GM18870 (cell line): Measurements from ENCODE around the gene MTFMT.
A peak's percentile ranks its signal among the peaks of the same experiment; 100 is the strongest.
"Not testable (repeated sequence)": the region's sequence is repeated elsewhere in the genome, so short reads cannot be mapped to it uniquely, and the experiment has no call there.

Source experiments
- ATAC-seq: cut with Tn5 transposase; IDR thresholded peaks from one replicate; pipeline ENCODE4 v1.9.1; 2021; ENCODE audit warnings: moderate library complexity; ENCODE audit not compliant: unreplicated experiment

The MTFMT gene

DNA sequence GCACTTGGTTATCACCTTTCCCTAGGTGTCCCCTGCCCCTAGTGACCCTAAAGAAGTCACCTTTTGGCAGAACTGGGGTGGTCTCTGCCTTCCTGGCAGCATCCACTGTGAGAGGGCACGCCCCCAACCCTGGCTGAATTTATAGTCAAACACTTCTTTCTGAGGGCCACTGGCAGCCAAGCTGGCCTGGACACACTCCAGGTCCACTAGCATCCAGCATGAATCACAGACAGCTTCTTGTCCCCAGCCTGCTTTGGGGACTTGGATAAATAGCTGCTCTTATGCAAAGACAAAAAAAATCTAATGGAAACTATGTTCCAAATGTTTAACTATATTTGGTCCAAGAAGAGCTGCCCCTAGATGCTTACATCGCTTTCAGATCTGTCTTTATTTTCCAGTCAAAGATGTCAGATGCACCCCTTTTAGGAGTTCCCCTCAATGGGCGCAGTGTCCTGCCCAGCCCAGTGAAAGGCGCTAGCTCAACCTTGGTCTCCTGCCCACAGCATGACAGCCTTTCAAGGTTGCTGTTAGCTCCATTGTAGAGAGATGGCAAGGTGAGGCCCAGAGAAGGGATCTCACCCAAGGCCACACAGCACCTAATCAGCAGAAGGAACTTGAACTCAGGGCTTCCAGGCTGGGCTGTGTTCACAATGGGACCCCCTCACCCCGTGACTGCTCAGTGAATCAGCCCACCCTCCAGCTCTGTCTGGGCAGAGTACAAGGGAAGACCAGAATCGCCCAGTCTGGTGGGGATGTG lies 31.4 kb upstream of the MTFMT start:
- ATAC-seq: no peak

DNA sequence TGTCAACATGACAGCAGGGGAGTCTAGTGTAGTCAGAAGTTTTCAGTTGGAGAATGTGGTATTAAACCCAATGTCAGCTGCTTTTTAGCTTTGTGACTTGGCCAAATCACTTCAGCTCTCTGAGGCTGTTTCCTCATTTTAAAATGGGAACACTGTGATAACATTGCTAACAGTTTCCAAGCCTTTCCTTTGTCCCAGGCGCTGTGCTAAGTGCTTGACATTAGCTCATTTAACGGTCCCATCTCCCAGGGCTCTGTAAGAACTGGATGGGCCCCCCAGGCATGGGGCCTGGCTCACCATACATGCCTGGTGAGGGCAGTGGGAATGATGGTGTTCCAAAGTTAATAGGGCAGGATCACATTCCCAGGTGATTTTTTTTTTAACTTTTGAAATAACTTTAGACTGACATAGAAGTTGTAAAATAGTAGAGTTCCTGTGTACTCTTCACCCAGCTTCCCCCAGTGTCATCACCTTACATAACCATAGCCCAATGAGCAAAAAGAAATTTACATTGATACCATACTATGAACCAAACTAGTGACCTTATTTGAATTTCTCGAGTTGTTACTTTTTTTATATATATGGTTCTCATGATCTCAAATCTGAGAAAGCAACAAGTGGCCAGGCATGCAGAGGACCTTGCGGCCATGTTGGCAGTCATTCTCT lies 30.6 kb upstream of the MTFMT start:
- no peak for ATAC-seq

DNA sequence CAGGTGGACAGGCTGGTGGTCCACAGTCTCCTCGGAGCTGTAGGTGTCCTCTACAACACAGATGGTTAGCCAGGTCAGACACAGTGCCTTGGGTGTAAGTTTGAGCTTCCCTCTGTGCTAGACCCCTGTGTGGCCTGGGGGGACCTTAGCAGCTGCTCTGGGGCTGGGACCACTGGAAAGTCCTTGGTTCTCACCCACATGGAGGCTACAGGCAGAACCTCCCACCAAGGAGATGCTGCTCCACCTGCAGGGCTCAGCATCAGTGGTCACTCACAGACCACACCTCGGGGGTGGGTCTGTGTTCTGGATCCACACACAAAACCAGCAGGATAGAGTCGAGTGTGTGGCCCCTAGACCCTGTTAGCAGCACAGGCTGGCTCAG lies 29.9 kb upstream of the MTFMT start:
- ATAC-seq: no peak

DNA sequence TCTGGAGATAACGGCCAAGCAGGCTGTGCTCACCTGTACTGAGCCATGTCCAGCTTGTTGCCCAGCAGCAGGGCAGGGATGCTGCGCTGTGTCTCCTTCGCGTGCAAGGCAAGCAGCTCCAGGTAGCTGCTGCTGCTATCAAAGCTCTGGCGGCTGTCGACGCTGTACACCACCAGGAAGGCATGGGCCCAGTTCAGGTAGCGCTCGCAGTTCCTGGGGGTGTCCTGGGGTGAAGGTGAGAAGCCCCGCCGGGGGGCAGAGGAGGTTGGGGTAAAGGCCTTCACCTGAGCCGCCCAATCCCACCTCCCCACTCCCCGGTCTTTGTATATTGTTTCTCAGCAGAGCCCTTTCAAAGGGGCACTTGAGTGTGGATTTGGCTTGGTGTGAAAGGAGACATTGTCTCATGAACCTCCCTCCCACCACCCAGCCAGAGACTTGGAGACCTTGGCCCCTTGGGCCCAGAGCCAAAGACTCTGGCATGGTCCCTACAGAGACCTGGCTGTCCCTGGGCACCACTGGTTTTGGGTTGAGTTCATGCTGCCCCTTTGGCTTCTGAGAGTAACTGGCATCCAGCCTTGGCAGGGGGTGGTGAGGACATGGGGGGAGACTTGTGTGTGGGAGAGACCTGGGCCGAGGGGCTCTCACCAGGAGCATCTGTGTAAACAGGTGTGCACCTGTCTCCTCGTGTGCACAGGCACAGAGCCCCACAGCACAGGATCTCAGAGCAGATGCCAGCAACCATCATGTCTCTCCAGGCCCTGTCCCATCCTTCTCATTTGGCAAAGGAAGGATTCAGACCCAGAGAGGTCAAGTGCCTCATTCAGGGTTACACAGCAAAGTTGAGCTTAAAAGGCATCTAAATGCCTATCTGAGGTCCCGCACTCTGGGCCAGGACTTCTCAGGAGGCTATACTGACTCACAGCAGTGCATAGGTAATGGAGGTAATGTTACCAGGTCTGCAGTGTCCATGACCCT lies 29.2 kb upstream of the MTFMT start:
- no peak for ATAC-seq

DNA sequence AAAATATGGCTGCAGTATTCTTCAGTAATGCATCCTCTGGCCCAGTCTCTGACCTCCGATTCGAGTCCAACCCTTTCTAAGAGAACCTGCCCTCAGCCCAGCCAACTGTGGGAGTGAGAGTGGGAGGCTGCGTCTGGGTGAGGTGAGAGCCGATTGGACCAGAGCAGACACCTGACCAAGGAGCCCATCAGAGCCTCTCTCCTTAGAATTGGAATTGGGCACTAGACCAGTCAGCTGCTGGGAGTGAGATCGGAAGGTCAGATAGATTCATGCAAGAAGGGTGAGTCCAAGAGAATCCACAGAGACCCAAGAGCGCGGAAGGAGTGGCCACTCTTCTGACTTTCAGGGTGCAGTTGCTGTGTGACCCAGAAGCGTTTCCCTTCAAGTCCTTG lies 28.1 kb upstream of the MTFMT start:
- ATAC-seq: no peak

DNA sequence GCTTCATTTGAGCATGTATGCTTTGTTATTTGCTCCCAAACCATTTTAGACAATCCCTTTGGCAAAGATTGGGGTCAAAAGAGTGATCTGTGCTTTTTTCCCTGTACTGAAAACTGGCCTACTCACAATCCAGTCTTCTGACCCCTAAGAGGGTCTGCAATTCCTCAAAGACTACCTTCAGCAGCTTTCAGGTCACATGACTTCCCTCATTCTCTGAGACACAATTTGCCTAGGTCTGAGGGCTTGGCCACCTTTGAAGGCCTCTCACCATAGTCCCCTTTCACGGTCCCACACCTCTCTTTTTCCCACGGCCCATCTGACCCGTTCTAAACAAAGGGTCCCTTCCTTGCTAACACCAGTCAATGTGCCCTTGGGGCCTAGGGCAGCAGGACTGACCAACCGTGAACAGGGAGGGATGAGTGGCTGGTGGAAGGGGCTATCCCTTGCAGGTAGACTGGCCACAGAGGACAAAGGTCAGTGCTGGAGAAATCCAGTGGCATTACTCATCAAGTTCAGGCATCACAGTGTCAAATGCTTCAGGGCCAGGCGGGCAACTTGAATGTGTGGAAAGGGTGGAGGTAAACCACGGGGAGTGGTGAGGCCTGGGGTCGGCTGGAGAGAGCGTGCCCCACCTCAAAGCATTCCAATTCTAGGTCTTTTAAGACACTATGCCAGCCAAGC lies 27.6 kb upstream of the MTFMT start:
- ATAC-seq: no peak

DNA sequence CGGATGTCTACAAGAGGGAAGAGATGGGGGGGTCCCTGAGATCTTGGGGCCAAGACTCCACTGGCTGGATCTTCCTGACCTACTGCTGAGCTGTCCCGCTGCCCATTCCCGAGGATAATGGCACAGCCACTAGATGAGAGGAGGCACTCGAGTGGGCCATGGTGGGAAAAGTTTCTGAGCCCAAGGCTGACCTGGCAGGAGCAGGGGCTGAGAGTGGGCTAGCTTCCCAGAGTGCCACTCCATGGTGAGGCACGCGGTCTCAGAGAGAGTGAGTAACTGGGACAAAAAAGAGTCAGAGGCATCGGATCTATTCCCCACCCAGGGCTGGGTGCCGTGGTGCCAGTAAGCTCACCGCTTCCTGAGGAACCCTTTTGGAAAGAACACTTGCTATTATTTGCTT lies 26.7 kb upstream of the MTFMT start:
- no peak for ATAC-seq

DNA sequence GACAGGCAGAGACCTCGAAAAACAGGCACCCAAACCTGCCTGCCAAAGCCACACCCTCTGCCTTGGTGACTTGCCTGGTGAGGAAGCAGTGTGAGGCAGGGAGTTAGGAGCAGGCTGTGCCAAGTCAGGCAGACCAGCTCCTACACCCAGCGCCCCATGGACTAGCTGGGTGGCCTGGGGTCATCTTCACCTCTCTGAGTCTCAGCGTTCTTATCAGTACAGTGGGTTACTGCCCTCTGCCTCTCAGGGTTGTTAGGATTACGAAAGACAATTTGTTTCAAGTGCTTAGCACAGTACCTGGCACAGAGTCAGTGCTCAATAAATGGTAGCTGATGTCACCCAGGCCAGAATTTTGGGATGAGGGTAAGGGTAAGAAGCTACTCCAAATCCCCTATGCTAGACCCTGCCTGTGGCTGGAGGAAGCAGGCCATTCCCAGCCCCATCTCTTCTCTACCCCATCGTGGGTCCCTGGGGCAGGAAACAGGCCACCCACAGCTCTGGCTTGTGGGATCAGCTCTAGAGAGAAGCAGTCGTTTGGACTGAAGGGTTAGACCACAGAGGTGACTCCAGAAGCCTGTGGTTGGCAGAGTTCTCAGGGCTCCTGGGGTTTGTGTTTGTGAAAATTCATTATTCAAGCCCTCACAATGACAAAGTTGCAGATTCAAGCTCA lies 25.9 kb upstream of the MTFMT start:
- no peak for ATAC-seq

DNA sequence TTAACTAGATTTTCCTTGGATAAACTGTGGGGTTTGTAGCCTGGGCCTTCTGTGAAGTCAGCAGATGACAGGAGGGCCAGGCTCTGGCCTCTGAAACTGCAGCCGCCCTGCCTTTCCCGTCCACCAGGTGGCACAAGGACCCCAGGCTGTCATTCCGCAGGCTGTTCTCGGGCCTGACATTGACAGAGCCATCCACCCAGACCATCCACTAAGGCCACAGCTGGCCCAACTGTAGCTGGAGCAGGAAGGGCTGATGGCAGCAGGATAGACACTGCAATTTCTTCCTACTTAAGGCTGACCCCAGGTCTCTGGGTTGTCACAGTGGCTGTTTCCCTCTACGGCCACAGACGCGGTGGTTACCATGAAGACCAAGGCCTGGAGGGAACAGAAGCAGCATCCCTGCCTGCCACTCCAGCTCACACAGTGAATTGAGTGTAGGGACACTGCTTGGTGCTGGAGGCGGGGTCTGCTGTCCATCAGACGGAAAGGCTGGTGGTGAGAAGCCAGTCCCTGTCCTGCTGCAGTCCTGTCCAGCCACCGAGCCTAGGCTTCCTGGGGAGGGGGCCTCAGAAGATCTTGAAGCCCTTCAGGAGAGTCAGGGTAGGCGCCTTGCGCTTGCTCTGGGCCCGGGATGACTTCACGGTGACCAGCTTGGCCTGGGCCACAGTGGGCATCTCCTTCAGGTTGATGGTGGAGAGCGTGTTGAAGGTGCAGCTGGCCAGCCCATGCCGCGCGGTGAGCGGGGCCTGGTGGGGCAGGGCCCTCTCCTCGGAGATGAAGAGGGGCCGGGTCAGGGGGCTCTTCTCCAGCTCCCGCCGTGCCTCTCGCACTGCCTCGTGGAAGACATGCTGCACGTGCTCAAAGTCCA lies 25.1 kb upstream of the MTFMT start:
- ATAC-seq: no peak

DNA sequence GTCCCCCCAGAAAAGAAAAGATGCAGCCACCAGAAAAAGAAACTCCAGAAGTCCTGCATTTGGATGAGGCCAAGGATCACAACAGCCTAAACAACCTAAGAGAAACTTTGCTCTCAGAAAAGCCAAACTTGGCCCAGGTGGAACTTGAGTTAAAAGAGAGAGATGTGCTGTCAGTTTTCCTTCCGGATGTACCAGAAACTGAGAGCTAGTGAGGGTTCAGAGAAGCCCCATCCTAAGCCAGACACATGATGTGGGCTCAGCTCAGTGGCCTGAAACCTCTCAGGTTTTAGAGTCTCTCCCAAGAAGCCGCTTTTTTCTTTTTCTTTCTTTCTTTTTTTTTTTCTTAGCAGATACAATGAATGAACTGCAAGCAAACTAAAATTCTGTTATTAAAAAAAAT lies 23.5 kb upstream of the MTFMT start:
- no peak for ATAC-seq

DNA sequence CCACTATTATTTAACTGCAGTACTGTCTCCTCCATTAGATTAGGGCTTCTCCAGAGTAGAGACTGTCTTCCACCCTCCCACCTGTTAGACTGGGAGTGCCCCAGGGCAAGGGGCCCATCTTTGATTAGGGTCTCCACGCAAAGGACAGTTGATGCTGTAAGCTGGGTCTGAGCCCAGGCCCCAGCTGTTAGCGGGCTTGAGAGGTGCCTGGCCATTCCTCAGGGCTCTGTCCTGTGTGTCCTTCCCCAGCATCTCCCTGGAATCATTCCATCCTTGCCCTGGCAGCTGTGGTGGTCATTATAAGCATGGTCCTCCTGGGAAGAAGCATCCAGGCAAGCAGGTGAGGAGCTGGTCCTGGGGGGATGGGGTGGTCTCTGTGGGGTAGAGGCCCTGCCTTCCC lies 21.8 kb upstream of the MTFMT start:
- ATAC-seq: no peak

DNA sequence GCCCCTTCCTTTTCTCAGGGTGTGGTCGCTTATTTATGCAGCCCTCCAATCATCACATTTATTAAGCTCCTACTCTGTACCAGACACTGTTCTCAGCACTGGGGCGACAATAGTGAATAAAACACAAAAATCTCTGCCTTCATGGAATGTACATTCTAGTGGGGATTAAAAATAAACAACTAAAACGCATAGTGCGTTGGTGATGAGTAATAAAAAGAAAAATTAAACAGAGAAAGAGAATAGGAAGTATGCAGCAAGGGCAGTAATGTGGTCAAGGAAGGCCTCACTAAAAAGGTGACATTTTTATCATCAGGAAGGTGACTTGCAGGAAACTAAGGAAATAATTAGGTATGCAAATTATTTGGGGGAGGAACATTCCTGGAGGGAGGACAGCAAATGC lies 20.8 kb upstream of the MTFMT start:
- ATAC-seq: no peak

DNA sequence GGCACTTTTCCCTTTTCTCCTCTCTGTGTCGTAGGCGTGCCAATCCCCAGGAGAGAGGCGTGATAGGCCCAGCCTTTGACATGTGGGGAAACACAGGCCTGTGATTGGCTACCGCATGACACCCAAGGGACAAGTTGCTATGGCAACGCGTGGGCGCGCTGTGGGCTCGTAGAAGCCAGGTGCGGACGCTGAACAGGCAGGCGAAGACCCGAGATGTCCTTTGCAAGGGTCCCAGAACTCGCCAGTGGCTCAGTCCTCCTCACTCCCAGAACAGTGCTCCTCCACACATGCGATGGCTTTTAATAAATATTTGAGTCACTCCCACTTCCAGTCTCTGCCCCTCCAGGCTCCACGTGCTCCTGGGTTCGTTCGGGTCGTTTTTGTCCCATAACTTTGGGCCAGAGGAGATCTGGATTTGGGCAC lies 20.0 kb upstream of the MTFMT start:
- ATAC-seq: peak; percentile 82

DNA sequence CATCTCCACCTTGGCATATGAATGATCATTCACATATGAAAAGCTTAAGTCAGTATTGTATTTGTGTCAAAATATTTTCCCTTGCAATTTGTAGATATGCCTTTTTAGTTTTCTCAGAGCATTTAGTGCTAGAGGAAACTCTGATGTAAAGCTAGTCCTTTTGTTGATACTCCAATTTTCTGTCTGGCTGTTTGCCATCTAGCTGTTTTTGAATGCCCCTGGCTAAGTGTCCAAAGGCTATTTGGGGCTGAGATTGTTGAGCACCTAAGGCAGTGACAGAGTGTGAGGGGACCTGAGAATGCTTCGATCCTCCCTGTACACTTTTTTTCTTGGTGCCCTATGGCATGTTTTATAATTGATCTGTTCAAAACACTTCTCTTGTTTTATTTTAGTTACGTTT lies 18.8 kb upstream of the MTFMT start:
- no peak for ATAC-seq

DNA sequence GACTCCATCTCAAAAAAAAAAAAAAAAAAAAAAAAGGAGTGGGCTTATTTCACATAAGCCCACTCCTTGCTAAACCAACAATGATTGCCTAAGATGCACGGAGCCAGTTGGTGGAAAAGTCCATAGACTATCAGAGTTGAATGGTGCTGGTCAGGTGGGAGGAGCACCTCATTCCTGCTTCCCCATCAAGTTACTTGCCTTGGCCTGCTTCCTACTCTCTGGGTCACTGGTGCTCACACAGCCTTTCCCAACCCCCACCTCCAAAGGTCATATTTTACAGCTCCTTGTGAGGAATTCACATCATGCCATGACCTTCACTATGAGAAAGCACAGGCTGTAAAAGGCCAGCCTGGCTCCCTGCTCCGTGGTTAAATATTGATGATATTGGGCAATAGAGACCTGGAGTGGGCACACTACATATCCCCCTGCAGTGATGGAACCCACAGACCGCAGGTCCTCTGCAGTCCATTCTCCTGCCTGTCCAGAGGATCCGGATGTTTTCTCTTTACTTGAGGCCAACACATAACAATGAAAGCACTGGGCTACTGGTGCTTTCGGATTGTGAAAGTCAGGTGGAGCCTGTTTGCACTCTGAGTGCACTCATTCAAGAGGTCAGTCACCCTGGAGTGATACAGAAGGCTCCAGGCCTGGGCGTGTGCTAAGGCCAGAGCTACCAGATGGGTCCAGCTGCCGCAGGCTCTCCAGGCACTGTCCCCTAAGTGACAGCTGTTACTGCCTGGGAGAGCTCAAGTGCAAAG lies 15.5 kb upstream of the MTFMT start, which contains the start of gene SLC51B:
TSS of gene SLC51B (plus strand) at position 664 of the 758 bp plus-strand sequence. CDS start 4,618 bp downstream, outside the sequence.
- ATAC-seq: no peak

DNA sequence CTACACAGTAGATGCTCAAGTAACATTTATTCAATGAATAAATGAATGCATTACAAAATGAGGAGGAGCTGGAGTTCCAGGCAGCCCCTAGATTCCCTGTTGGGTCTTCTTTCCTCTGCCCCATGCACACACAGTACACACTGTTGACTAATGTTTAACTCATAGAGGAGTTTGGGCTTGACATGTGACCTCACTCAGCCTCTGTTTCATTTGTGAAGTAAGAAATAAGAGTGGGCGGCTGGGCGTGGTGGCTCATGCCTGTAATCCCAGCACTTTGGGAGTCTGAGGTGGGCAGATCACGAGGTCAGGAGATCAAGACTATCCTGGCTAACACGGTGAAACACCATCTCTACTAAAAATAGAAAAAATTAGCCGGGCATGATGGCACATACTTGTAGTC lies 14.8 kb upstream of the MTFMT start:
- not testable (repeated sequence) for ATAC-seq

DNA sequence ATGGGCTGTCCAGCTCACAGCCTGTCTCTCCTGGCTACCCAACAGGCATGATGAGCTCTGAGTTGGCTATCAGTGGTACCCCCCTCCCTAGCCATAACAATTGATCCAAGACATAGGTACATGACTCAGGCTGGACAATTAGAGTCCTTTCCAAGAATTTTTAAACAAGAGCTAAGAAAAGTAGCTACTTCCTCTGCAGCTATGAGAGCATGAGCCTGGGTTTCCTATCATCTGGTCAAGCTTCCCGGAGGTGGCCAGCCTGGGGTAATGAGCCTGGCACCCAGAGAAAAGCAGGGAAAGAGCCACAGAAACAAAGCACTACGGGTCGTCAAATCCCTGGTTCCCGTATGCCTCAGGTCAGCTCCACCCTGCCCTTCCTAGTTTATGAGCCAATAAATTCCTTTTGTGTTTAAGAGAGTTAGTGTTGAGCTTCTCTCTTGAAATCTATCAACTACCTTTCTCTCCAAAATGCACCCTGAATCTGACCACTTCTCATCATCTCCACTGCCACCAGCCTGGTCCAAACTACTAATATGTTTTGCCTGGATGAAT lies 13.4 kb upstream of the MTFMT start:
- ATAC-seq: no peak

DNA sequence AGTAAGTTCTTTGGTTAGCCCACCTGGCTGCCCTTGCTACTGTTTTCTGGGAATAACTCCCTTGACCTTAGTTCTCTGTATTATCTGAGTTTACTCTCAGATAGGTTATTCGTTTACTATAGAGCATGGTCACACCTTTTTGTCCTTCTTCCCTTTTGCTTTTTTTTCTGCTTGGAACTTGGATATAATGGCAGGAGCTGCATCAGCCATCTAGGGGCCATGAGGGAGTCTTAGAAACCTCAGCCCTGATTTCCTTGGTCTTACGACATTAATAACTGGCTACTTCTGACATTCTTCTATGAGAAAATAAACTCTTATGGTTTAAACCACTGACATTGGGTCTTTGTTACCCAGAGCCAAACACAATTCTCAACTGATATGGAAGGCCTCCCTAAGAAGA lies 12.3 kb upstream of the MTFMT start:
- no peak for ATAC-seq
